Tibial nerve (tissue), 4 donors: ENCODE measurements around the gene GABBR2.

ENCODE experiments used
- EP300 ChIP-seq, 2 donors: sonication (generic); formaldehyde crosslinking; IDR thresholded peaks; one replicate each; pipeline ENCODE4 v1.6.1; 2017; ENCODE audit warnings: antibody characterized with exemption in 2 of 2, mild to moderate bottlenecking in 1 of 2
- POLR2A ChIP-seq, 2 donors: fragments of 450-650 bp; IDR thresholded peaks; one replicate each; pipeline ENCODE4 v1.6.1; 2017; ENCODE audit warnings: antibody characterized with exemption in 2 of 2, mild to moderate bottlenecking in 2 of 2, moderate library complexity in 2 of 2
- TF ChIP-seq, protein P1 (sequence below), 5 experiments: fragments of 200-600 bp in 3 of 5; fragments of 450-650 bp in 2 of 5; sonication (generic) in 3 of 5; IDR thresholded peaks; one replicate each; pipeline ENCODE4 v1.5.1; 2016 to 2019; ENCODE audit warnings: antibody characterized with exemption in 5 of 5, mild to moderate bottlenecking in 3 of 5, moderate library complexity in 2 of 5

DNA sequence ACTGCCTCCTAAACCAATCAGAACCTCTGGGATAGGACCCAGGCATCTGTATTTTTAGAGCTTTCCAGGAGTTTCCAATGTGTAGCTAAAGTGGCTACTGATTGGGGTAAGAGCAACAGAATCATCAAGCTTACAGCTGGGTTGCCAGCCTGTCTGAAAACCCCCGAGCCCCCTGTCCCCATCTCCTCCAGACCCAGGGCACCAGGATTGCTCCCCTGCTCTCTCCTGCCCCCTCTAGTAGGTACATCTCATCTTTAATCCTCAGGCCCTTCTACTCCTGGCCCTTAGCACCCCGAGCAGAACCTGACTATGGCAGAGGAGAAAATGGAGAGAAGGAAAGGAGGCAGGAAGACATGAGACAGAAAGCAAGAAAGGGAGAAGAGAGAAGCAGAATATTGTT lies 204.9 kb downstream of the GABBR2 start:
- TF ChIP-seq, protein P1, sequence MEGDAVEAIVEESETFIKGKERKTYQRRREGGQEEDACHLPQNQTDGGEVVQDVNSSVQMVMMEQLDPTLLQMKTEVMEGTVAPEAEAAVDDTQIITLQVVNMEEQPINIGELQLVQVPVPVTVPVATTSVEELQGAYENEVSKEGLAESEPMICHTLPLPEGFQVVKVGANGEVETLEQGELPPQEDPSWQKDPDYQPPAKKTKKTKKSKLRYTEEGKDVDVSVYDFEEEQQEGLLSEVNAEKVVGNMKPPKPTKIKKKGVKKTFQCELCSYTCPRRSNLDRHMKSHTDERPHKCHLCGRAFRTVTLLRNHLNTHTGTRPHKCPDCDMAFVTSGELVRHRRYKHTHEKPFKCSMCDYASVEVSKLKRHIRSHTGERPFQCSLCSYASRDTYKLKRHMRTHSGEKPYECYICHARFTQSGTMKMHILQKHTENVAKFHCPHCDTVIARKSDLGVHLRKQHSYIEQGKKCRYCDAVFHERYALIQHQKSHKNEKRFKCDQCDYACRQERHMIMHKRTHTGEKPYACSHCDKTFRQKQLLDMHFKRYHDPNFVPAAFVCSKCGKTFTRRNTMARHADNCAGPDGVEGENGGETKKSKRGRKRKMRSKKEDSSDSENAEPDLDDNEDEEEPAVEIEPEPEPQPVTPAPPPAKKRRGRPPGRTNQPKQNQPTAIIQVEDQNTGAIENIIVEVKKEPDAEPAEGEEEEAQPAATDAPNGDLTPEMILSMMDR (IDR thresholded peaks at IDR 0.05), result no peak
- no peak for TF ChIP-seq POLR2A (IDR thresholded peaks at IDR 0.05)
- no peak for TF ChIP-seq EP300 (IDR thresholded peaks at IDR 0.05)
